Measurements from ENCODE around the gene NIPA2.

GRCh38 chr15:22856659-22857058 is 18.2 kb downstream of the NIPA2 start:
- no peak for TF ChIP-seq CTCF (IDR thresholded peaks at IDR 0.05)
- no peak for TF ChIP-seq POLR2A (IDR thresholded peaks at IDR 0.05)
